22Rv1 (cell line): Measurements from ENCODE around the gene GFPT1.

Experiments
- CTCF ChIP-seq: fragments of 450-650 bp; IDR thresholded peaks from 2 replicates; pipeline ENCODE4 v1.5.1; 2017; ENCODE audit warnings: mild to moderate bottlenecking
- ZFX ChIP-seq: fragments of 450-650 bp; IDR thresholded peaks from 2 replicates; pipeline ENCODE4 v1.6.1; 2017; ENCODE audit warnings: antibody characterized with exemption, borderline replicate concordance

GRCh38 chr2:69305166-69305565 is 81.9 kb downstream of the GFPT1 start:
- TF ChIP-seq CTCF (no peak), ZFX (no peak)
